ENCODE data around the gene HHIP. TPM values are rescaled to one million over a fixed set of nuclear protein-coding genes. Genes with fewer than 3 reads are reported as not detected.

Gene HHIP
- total RNA-seq, 1 experiment from 2014 or later = 0.32 TPM

- no peaks in the 10 kb centered on the region for H3K27me3 ChIP-seq (replicated peaks; ENCODE audit: control insufficient read depth, insufficient read depth, low read length)
- Mint-ChIP-seq H3K4me1 (ENCODE audit: low read depth, unreplicated experiment) (no peaks in the 10 kb centered on the region), H3K4me3 (ENCODE audit: unreplicated experiment) (no peak overlapping the region), H3K36me3 (ENCODE audit: insufficient read depth, unreplicated experiment) (no peaks in the 10 kb centered on the region), H3K9me3 (ENCODE audit: unreplicated experiment) (no peaks in the 10 kb centered on the region), H3K27me3 (ENCODE audit: insufficient read depth, unreplicated experiment) (peaks cover 4% of the 10 kb centered on the region), H3K27ac (ENCODE audit: unreplicated experiment) (no peak overlapping the region)
- TF ChIP-seq CTCF (IDR thresholded peaks at IDR 0.05; ENCODE audit: insufficient read depth in 1 of 2, low read depth in 1 of 2, low read length in 1 of 2, severe bottlenecking in 1 of 2, unreplicated experiment in 1 of 2) = no peak
- no peaks in the 10 kb centered on the region for H3K36me3 ChIP-seq (ENCODE audit: control insufficient read depth, insufficient read depth, low read length)
- intact Hi-C loops (cut with micrococcal nuclease; ENCODE audit: unreplicated experiment) = no loop called here
- ChIA-PET POLR2A (no interaction called here), CTCF (no interaction called here)
- H3K4me3 ChIP-seq (ENCODE audit: low read depth, low read length) = no peak overlapping the region
- H3K4me1 ChIP-seq = no peaks in the 10 kb centered on the region
- H3K9me3 ChIP-seq = no peaks in the 10 kb centered on the region
- no peak for DNase-seq
- BruUV-seq (replicated peaks) = no TSS peak
Measured at GRCh38 chr4:144778364-144778763, 132.4 kb downstream of the HHIP start.

GRCh38 chr4:144782345-144782744, 136.4 kb downstream of the HHIP start:
- H3K36me3 ChIP-seq (ENCODE audit: control insufficient read depth, insufficient read depth, low read length) = no peaks in the 10 kb centered on the region
- no peaks in the 10 kb centered on the region for H3K9me3 ChIP-seq
- no peak for TF ChIP-seq CTCF (IDR thresholded peaks at IDR 0.05; ENCODE audit: insufficient read depth in 1 of 2, low read depth in 1 of 2, low read length in 1 of 2, severe bottlenecking in 1 of 2, unreplicated experiment in 1 of 2)
- Mint-ChIP-seq H3K27me3 (ENCODE audit: insufficient read depth, unreplicated experiment) (peaks cover 4% of the 10 kb centered on the region), H3K27ac (ENCODE audit: unreplicated experiment) (no peak overlapping the region), H3K9me3 (ENCODE audit: unreplicated experiment) (no peaks in the 10 kb centered on the region), H3K4me1 (ENCODE audit: low read depth, unreplicated experiment) (no peaks in the 10 kb centered on the region), H3K36me3 (ENCODE audit: insufficient read depth, unreplicated experiment) (no peaks in the 10 kb centered on the region), H3K4me3 (ENCODE audit: unreplicated experiment) (no peak overlapping the region)
- intact Hi-C loops (cut with micrococcal nuclease; ENCODE audit: unreplicated experiment) = no loop called here
- no peak overlapping the region for H3K4me3 ChIP-seq (ENCODE audit: low read depth, low read length)
- ChIA-PET POLR2A (no interaction called here), CTCF (no interaction called here)
- no peak for DNase-seq
- BruUV-seq (replicated peaks) = no TSS peak
- H3K4me1 ChIP-seq = peaks cover 4% of the 10 kb centered on the region; the same call in 1 of the 2 replicates
- no peaks in the 10 kb centered on the region for H3K27me3 ChIP-seq (replicated peaks; ENCODE audit: control insufficient read depth, insufficient read depth, low read length)

- H3K27ac Mint-ChIP-seq (ENCODE audit: unreplicated experiment) = no peak overlapping the region
- H3K36me3 Mint-ChIP-seq (ENCODE audit: insufficient read depth, unreplicated experiment) = no peaks in the 10 kb centered on the region
- no peak overlapping the region for H3K4me3 Mint-ChIP-seq (ENCODE audit: unreplicated experiment)
- no peak for DNase-seq
- no peaks in the 10 kb centered on the region for H3K27me3 ChIP-seq (replicated peaks; ENCODE audit: control insufficient read depth, insufficient read depth, low read length)
- no peaks in the 10 kb centered on the region for H3K36me3 ChIP-seq (ENCODE audit: control insufficient read depth, insufficient read depth, low read length)
- TF ChIP-seq CTCF (IDR thresholded peaks at IDR 0.05; ENCODE audit: insufficient read depth in 1 of 2, low read depth in 1 of 2, low read length in 1 of 2, severe bottlenecking in 1 of 2, unreplicated experiment in 1 of 2) = no peak
- H3K27me3 Mint-ChIP-seq (ENCODE audit: insufficient read depth, unreplicated experiment) = peaks cover 4% of the 10 kb centered on the region
- no peak overlapping the region for H3K4me3 ChIP-seq (ENCODE audit: low read depth, low read length)
- H3K4me1 Mint-ChIP-seq (ENCODE audit: low read depth, unreplicated experiment) = no peaks in the 10 kb centered on the region
- peaks cover 10% of the 10 kb centered on the region for H3K4me1 ChIP-seq
- intact Hi-C loops (cut with micrococcal nuclease; ENCODE audit: unreplicated experiment) = no loop called here
- no peaks in the 10 kb centered on the region for H3K9me3 Mint-ChIP-seq (ENCODE audit: unreplicated experiment)
- ChIA-PET POLR2A (no interaction called here), CTCF (no interaction called here)
- no TSS peak for BruUV-seq (replicated peaks)
- peaks cover 4% of the 10 kb centered on the region; the same call in 1 of the 2 replicates for H3K9me3 ChIP-seq
Measured at GRCh38 chr4:144785961-144786360, 140.0 kb downstream of the HHIP start.
